GM19328 (cell line): ENCODE measurements around the gene SLC9A9.
"Not testable (repeated sequence)": the region's sequence is repeated elsewhere in the genome, so short reads cannot be mapped to it uniquely, and the experiment has no call there.

ENCODE experiments used
- ATAC-seq: cut with Tn5 transposase; IDR thresholded peaks from one replicate; pipeline ENCODE4 v1.9.1; 2021; ENCODE audit warnings: mild to moderate bottlenecking, moderate library complexity; ENCODE audit not compliant: unreplicated experiment

The SLC9A9 gene

GRCh38 chr3:143811602-143812001 lies 36.7 kb downstream of the SLC9A9 start:
- ATAC-seq, result no peak

GRCh38 chr3:143810953-143811265 lies 37.4 kb downstream of the SLC9A9 start:
- no peak for ATAC-seq

GRCh38 chr3:143810166-143810952 lies 37.9 kb downstream of the SLC9A9 start:
- no peak for ATAC-seq

- ATAC-seq, result no peak
Measured at GRCh38 chr3:143809121-143809621, 39.1 kb downstream of the SLC9A9 start.

- no peak for ATAC-seq
Measured at GRCh38 chr3:143808030-143808429, 40.2 kb downstream of the SLC9A9 start.

GRCh38 chr3:143806038-143806437 lies 42.2 kb downstream of the SLC9A9 start:
- no peak for ATAC-seq

GRCh38 chr3:143805476-143805875 lies 42.8 kb downstream of the SLC9A9 start:
- not testable (repeated sequence) for ATAC-seq

- ATAC-seq, result not testable (repeated sequence)
Measured at GRCh38 chr3:143801046-143801445, 47.2 kb downstream of the SLC9A9 start.

GRCh38 chr3:143798151-143798550 lies 50.1 kb downstream of the SLC9A9 start:
- not testable (repeated sequence) for ATAC-seq

- ATAC-seq, result no peak
Measured at GRCh38 chr3:143795874-143796273, 52.4 kb downstream of the SLC9A9 start.

- ATAC-seq, result no peak
Measured at GRCh38 chr3:143794793-143795462, 53.3 kb downstream of the SLC9A9 start.

- no peak for ATAC-seq
Measured at GRCh38 chr3:143793971-143794370, 54.3 kb downstream of the SLC9A9 start.

GRCh38 chr3:143791386-143791785 lies 56.9 kb downstream of the SLC9A9 start:
- no peak for ATAC-seq

- no peak for ATAC-seq
Measured at GRCh38 chr3:143786219-143787191, 61.8 kb downstream of the SLC9A9 start.

GRCh38 chr3:143784446-143784845 lies 63.8 kb downstream of the SLC9A9 start:
- ATAC-seq, result no peak

- no peak for ATAC-seq
Measured at GRCh38 chr3:143783851-143784370, 64.4 kb downstream of the SLC9A9 start.

- ATAC-seq, result peak; percentile 88
Measured at GRCh38 chr3:143775459-143775858, 72.8 kb downstream of the SLC9A9 start.

- no peak for ATAC-seq
Measured at GRCh38 chr3:143771939-143772338, 76.3 kb downstream of the SLC9A9 start.

GRCh38 chr3:143771258-143771657 lies 77.0 kb downstream of the SLC9A9 start:
- ATAC-seq, result no peak

- no peak for ATAC-seq
Measured at GRCh38 chr3:143770391-143770790, 77.9 kb downstream of the SLC9A9 start.

- ATAC-seq, result no peak
Measured at GRCh38 chr3:143769616-143770015, 78.7 kb downstream of the SLC9A9 start.
